Duodenal mucosa (tissue), 2 donors: ENCODE measurements around the gene UBAP1L.
"Not testable (repeated sequence)": the region's sequence is repeated elsewhere in the genome, so short reads cannot be mapped to it uniquely, and the experiment has no call there.

Experiments
- H3K27ac ChIP-seq: one replicate; pipeline ENCODE4 v1.7.0; 2013; ENCODE audit warnings: low read depth, low read length
- H3K27me3 ChIP-seq, 2 donors: one replicate each; pipeline ENCODE4 v1.7.0; 2013; ENCODE audit warnings: low read length in 2 of 2, control low read depth in 1 of 2; ENCODE audit not compliant: insufficient read depth in 2 of 2, control insufficient read depth in 1 of 2
- H3K36me3 ChIP-seq, 2 donors: one replicate each; pipeline ENCODE4 v1.7.0; 2013; ENCODE audit warnings: low read length in 2 of 2, control low read depth in 1 of 2; ENCODE audit not compliant: insufficient read depth in 2 of 2, control insufficient read depth in 1 of 2
- H3K4me1 ChIP-seq, 2 donors: one replicate each; pipeline ENCODE4 v1.7.0; 2013; ENCODE audit warnings: low read length in 2 of 2, control low read depth in 1 of 2; ENCODE audit not compliant: insufficient read depth in 2 of 2, control insufficient read depth in 1 of 2
- H3K4me3 ChIP-seq, 2 donors: one replicate each; pipeline ENCODE4 v1.7.0; 2013; ENCODE audit warnings: low read length in 2 of 2, low read depth in 1 of 2
- H3K9ac ChIP-seq, 2 donors: one replicate each; pipeline ENCODE4 v1.7.0; 2013; ENCODE audit warnings: low read length in 2 of 2, low read depth in 1 of 2
- H3K9me3 ChIP-seq, 2 donors: one replicate each; pipeline ENCODE4 v1.7.0; 2013; ENCODE audit warnings: low read length in 2 of 2, control low read depth in 1 of 2; ENCODE audit not compliant: control insufficient read depth in 1 of 2

The UBAP1L gene

GRCh38 chr15:65076486-65077290 is 38.3 kb downstream of the UBAP1L start, which contains the start of gene KBTBD13:
Gene KBTBD13, plus strand, starts transcription at chr15:65076746. Its CDS starts 70 bp downstream, at chr15:65076816.
- no peaks in the 10 kb centered on the region for H3K9me3 ChIP-seq
- H3K27me3 ChIP-seq: no peaks in the 10 kb centered on the region
- H3K9ac ChIP-seq: no peak within 1 kb of the TSS
- H3K4me3 ChIP-seq: no peak within 1 kb of the TSS
- peaks cover under 1 to 9% of the 10 kb centered on the region in 2 donors for H3K4me1 ChIP-seq
- no peak within 1 kb of the TSS for H3K27ac ChIP-seq
- H3K36me3 ChIP-seq: no peaks in the 10 kb centered on the region

GRCh38 chr15:65075607-65076395 is 39.2 kb downstream of the UBAP1L start:
- not testable (repeated sequence) for H3K27ac ChIP-seq, H3K4me3 ChIP-seq

GRCh38 chr15:65074946-65075345 is 40.1 kb downstream of the UBAP1L start:
- H3K27ac ChIP-seq, H3K4me3 ChIP-seq, H3K36me3 ChIP-seq, H3K9me3 ChIP-seq, H3K9ac ChIP-seq, H3K27me3 ChIP-seq: not testable (repeated sequence)
- peaks cover 0 to 12% of the 10 kb centered on the region in 2 donors for H3K4me1 ChIP-seq

More at GRCh38 chr15:65075607-65076395, 39.2 kb downstream of the UBAP1L start:
- H3K4me1 ChIP-seq: peaks cover 0 to 12% of the 10 kb centered on the region in 2 donors
- H3K36me3 ChIP-seq, H3K9ac ChIP-seq, H3K9me3 ChIP-seq, H3K27me3 ChIP-seq: not testable (repeated sequence)

GRCh38 chr15:65072617-65073016 is 42.4 kb downstream of the UBAP1L start:
- Histone ChIP-seq H3K4me1 (peaks cover 3 to 17% of the 10 kb centered on the region in 2 donors), H3K27ac (no peak overlapping the region)

GRCh38 chr15:65072027-65072426 is 43.0 kb downstream of the UBAP1L start:
- H3K27me3 ChIP-seq: peaks cover 6 to 13% of the 10 kb centered on the region in 2 donors
- peaks cover 7 to 17% of the 10 kb centered on the region in 2 donors for H3K4me1 ChIP-seq
- H3K4me3 ChIP-seq: no peak overlapping the region
- H3K36me3 ChIP-seq: no peaks in the 10 kb centered on the region
- H3K9ac ChIP-seq: no peak overlapping the region
- H3K27ac ChIP-seq: no peak overlapping the region
- H3K9me3 ChIP-seq: no peaks in the 10 kb centered on the region

More at GRCh38 chr15:65072617-65073016, 42.4 kb downstream of the UBAP1L start:
- Histone ChIP-seq H3K9ac (no peak overlapping the region), H3K9me3 (no peaks in the 10 kb centered on the region), H3K36me3 (no peaks in the 10 kb centered on the region), H3K4me3 (no peak overlapping the region), H3K27me3 (peaks cover under 1 to 7% of the 10 kb centered on the region in 2 donors)

- Histone ChIP-seq H3K27me3 (peaks cover 11 to 19% of the 10 kb centered on the region in 2 donors), H3K4me1 (peaks cover 7 to 17% of the 10 kb centered on the region in 2 donors), H3K36me3 (no peaks in the 10 kb centered on the region), H3K27ac (no peak overlapping the region), H3K4me3 (no peak overlapping the region), H3K9ac (no peak overlapping the region), H3K9me3 (no peaks in the 10 kb centered on the region)
Measured at GRCh38 chr15:65071381-65071811, 43.6 kb downstream of the UBAP1L start.

GRCh38 chr15:65069779-65070546 is 45.0 kb downstream of the UBAP1L start:
- Histone ChIP-seq H3K9ac (no peak overlapping the region), H3K4me3 (no peak overlapping the region), H3K4me1 (peaks cover 7 to 17% of the 10 kb centered on the region in 2 donors), H3K27ac (no peak overlapping the region), H3K9me3 (no peaks in the 10 kb centered on the region), H3K27me3 (peaks cover 11 to 19% of the 10 kb centered on the region in 2 donors), H3K36me3 (no peaks in the 10 kb centered on the region)

GRCh38 chr15:65069179-65069578 is 45.8 kb downstream of the UBAP1L start:
- Histone ChIP-seq H3K9ac (no peak overlapping the region), H3K4me3 (no peak overlapping the region), H3K9me3 (no peaks in the 10 kb centered on the region), H3K27ac (no peak overlapping the region), H3K4me1 (peaks cover 7 to 17% of the 10 kb centered on the region in 2 donors), H3K27me3 (peaks cover 11 to 19% of the 10 kb centered on the region in 2 donors), H3K36me3 (no peaks in the 10 kb centered on the region)

GRCh38 chr15:65068403-65068788 is 46.6 kb downstream of the UBAP1L start:
- no peaks in the 10 kb centered on the region for H3K9me3 ChIP-seq
- no peaks in the 10 kb centered on the region for H3K36me3 ChIP-seq
- H3K4me3 ChIP-seq: peak overlapping the region in 1 of 2 donors; percentile 12
- H3K27ac ChIP-seq: no peak overlapping the region
- H3K27me3 ChIP-seq: peaks cover 11 to 19% of the 10 kb centered on the region in 2 donors
- peaks cover 7 to 17% of the 10 kb centered on the region in 2 donors for H3K4me1 ChIP-seq
- no peak overlapping the region for H3K9ac ChIP-seq
